H1 (cell line): ENCODE data around the gene MXRA8. TPM values are rescaled to one million over a fixed set of nuclear protein-coding genes. Genes with fewer than 3 reads are reported as not detected.

ENCODE experiments used
- ATF2 ChIP-seq: IDR thresholded peaks from 2 replicates; pipeline ENCODE4 v1.6.1; 2012; ENCODE audit warnings: low read length, inconsistent platforms
- polyA plus RNA-seq, 7 experiments: library from polyadenylated mRNA; depleted of rRNA in 3 of 7; stranded (reverse) in 5 of 7; unstranded in 2 of 7; fragments of >200 nt in 5 of 7; fragments of 200-250 nt in 2 of 7; gene quantifications; 1 replicate in 5 of 7; 2 replicates in 1 of 7; 4 replicates in 1 of 7; pipeline versions ENCODE4 v1.2.1 to v1.2.3, GENCODE V29; 2011 to 2013; ENCODE audit warnings: missing spikeins in 2 of 7, mixed read lengths in 2 of 7
- total RNA-seq: library from RNA; stranded (reverse); fragmentation: NEBNext Ultra II Directional; extraction: Animal tissue kit (Norgen Biotek cat#: 25700); gene quantifications from 2 replicates; pipeline ENCODE4 v1.2.1, GENCODE V29; 2021

The MXRA8 gene
- total and polyA plus RNA-seq, 2 of the 8 experiments (the other 6 are each of a cell fraction or from before 2014, with no cell fraction given), result 10.5 to 17.2 TPM

GRCh38 chr1:1394116-1394515 is 35.8 kb upstream of the MXRA8 start (continued):
- no peak for TF ChIP-seq ATF2
